CD4-positive, alpha-beta T cell treated with Interleukin-15 for 4 hours (primary cell): ENCODE data around the gene FOCAD.

Experiments
- DNase-seq: peaks from one replicate; pipeline ENCODE4 v3.0.0-alpha.2; 2020; ENCODE audit warnings: low spot score

The FOCAD gene

DNA sequence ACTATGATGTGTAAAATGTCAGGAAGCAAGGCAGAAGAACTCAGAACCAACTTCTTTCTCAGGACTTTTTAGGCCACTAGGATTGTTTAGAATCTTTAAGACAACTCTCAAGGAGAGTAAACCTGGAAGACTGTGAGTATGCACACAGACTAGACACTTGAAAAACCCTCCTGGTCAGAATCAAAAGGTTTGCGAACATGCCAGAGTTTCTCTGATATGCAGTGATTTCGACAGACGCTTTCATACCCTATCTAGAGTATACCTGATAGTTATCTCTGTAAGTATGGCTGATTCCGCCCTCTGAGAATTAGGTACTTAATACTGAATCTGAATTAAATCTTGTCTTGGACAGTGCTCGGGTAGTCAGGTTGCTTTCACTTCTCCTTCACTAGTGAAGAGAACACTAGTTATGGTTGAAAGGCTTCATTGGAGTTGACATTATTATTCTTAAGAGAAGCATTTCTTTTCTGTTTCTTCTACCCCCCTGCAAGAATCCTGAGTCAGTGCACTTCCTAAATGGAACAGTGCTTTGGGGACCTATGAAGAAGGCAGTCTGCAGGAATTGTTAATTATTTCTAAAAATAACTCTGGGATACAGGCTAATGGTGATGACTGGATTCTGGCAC lies 189.3 kb downstream of the FOCAD start:
- DNase-seq = no peak

DNA sequence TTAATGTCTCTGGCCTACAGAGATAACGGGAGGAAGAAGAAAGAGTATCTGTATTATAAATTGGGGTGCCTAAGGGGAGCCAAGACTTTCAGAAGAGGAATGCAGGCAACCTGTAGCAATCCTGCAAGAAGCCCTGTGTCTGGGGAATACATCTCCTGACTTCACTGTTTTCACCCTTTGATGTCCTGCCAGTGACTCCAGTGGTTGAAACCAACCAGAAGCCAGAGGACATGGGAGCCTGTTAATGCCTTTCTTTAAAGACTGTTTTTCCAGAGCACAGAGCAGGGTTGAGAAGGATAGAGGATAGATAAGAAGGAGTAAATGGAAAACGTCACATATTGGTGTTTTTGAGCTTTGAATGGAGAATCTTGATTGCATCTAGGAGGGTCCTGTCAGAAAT lies 196.2 kb downstream of the FOCAD start:
- DNase-seq = no peak

GRCh38 chr9:20880675-20881074 lies 196.6 kb downstream of the FOCAD start:
- no peak for DNase-seq

DNA sequence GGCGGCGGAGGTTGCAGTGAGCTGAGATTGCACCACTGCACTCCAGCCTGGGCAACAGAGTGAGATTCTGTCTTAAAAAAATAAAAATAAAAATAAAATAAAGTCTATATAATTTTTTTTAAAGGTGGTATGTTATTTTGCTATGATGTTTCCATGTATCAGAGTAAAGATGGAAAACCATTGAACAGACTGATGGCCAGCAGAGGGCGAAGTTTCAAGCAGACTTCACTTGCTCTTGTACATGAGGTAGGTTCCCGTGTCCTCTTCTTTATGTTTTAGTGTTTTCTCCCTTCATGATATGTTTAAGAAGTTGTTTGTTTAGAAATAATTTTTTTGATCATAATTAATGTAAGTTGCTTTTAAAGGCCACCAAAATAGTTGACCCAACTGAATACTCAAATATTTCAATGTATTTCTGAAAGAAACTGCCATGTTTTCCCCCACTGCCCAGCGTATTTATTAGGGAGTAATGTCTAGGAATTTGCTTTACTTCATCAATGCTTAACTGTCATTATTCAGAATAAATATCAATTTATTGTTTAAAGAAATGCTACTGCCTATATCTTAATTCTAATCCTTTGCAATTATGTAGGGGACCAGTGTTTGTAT lies 201.0 kb downstream of the FOCAD start:
- peak; percentile 42 for DNase-seq

DNA sequence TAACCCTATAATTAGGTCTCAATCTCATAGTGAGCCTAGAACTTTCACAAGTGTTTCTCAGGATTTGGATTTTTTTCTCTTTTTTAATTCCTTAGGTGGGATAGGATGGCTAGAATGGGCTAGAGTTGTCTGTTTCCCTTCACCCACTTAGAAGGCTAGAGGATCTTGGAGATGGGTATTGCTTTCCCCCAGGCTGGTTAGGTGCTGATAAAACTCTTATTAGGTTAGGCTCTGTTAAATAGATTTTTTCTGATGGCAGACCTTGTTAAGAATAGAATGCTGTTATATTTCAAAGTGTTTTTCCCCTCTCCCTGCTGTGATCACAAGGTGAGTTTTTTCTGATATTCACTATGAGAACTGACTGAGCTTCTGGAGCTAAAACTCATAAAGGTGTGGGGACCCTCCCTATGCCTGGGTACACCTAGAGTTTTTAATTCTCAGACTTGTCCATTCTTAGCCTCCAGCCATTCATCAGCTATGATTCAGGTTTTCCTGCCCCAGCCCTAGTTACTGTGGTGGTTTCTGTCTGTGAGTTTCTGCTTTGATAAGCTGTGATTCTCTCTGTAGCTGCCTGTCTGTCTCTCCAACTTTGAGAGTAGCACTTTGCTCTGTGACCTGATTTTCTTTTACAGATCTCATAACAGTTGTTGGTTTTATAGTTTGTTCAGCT lies 215.0 kb downstream of the FOCAD start:
- no peak for DNase-seq

GRCh38 chr9:20903212-20903611 lies 219.2 kb downstream of the FOCAD start:
- DNase-seq = no peak

GRCh38 chr9:20904995-20905394 lies 220.9 kb downstream of the FOCAD start:
- no peak for DNase-seq

DNA sequence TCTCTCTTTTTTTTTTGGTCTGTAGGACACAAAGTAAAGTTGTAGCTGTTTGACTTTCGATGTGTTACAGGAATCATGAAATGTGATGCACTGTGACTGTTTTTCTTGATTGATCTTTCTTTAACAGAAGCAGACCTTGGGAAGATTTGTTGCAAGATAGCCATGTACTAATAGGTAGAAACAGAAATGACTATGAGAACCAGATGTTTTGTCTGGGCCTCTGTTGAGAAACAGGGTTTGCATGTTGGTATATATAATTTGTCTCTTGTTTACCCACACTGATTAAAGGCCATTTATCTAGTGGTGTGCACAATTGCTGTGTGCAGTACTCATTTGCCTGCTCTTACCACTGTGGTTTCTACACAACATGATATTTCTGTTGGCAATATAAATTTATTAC lies 222.3 kb downstream of the FOCAD start:
- no peak for DNase-seq

DNA sequence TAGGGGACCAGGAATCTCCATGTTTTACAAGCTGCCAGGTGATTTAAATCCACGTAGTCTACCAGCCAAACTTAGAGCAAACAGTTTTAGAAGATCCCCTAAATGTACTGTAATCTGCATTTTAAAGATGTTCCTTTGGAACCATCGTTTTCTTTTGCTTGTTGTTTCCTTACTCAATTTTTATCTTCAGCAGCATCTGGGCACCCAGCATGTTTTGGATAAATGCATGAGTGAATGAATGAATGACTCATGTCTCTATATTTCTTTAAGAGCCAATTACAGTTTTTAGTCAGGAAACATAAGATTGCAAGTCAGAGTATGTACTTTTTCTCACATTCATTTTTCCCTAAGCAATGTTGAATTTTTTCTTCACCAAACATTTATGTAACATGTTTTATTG lies 224.4 kb downstream of the FOCAD start:
- no peak for DNase-seq

DNA sequence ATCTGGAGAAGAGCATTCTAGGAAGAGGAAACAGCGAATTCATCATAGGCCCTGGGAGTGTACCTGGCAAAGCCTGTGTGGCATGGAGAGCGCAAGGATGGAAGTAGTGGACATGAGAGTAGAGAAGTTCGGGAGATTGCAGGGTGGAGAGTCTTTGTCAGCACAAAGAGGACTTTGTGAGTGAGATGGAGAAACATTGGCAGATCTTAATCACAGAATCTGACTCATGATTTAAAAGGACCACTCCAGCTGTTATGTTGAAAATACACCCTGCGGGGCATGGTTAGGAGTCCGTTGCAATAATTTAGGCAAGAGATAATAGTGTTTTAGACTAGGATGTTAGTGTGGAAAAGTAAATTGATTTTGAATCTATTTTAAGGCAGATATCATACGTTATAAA lies 230.5 kb downstream of the FOCAD start:
- no peak for DNase-seq

- no peak for DNase-seq
Measured at GRCh38 chr9:20921362-20921761, 237.3 kb downstream of the FOCAD start.

GRCh38 chr9:20925256-20926045 lies 241.4 kb downstream of the FOCAD start:
- DNase-seq = no peak

DNA sequence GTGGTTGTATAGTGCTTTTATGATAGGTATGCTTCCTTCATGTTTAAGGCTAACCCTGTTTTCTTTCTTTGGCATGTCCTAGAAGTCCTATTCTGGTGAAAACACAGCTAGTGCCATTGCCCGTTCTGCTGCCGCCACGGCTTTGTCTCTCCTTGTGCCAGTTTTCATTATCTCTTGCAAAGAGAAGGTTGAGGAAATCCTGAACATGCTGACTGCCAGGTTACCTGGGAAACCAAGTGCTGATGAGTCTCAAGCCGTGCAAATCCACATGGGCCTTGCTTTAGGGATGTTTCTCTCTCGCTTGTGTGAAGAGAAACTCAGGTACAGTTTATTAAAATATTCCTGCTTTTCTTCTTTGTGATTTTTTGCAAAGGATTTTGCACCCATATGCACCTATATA lies 245.2 kb downstream of the FOCAD start:
- DNase-seq = no peak

DNA sequence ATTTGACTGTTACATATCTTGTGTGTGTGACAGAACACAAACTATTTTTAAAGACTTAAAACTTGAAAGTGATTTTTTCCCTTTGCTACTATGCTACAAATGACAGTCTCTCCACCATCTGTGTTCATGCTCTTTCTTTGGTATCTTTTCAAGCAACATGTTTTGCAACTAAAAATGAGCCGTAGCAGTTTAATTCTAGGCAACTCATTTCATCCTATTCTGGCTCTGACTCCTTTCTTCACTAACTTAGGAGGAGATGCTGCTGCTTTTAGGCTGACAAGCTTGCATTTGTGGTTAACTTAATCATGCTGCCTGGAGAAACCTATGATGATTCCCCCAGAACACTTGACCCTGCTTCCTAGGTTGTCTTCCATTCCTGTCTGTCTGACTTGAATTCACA lies 246.8 kb downstream of the FOCAD start:
- DNase-seq = no peak

- no peak for DNase-seq
Measured at GRCh38 chr9:20940447-20941173, 256.6 kb downstream of the FOCAD start.

DNA sequence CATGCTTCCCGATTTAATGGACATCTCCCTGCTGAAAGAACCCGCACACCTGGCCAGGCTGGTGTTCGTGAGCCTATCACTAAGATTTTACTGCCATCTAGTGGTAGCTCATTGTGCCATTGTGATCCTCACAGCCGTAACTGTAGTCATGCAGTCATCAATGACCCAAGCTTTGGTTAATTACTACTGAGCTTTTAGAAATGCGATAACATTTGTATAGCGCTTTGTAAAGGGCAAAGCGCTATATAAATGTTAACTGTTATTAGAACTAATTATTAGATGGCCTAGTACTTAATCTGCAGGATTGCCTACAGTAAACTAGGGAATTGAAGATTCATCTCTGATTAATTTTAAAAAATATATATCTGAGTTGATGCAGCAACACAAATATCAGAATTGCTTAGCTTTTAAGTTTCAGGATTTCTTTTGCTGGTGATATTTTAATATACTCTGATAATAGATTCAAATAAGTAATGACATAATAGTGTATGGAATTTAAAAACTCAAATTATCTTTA lies 257.2 kb downstream of the FOCAD start:
- DNase-seq = peak; percentile 76

- no peak for DNase-seq
Measured at GRCh38 chr9:20944507-20944906, 260.4 kb downstream of the FOCAD start.

DNA sequence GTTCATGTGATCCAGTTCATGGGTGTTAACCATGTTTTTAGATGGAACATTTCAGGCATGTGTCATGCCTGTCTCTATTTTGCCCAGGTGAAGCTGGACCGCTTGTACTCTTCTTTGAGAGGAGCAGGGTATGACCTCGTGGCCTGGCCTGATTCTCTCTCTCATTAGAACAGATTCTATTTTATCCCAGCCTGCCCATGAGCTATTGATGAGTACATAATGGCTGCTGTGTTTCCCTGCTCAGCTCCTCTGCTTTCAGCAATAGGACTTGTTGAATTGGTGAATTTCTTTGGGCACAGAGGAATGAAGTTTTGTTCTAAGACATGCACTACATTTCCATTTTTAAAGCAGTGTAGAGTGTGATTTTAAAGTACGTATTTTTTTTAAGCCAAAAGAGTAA lies 261.2 kb downstream of the FOCAD start:
- no peak for DNase-seq

DNA sequence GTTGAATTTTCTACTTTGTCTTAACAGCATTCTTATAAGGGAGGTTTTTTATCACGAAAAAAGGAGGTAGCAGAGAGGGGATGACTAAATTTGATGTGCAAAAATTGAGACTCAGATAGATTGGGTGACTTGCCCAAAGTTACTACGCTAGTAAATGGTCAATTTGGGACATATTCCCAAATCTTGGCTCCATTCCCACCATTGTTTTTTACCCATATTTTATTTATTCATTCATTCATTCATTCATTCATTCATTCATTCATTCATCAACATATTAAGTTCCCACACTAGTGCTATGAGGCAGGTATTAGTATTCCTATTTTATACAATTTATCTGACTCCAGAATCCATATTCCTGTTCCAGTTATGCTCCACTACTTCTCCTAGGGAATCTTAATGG lies 261.8 kb downstream of the FOCAD start:
- DNase-seq = no peak

DNA sequence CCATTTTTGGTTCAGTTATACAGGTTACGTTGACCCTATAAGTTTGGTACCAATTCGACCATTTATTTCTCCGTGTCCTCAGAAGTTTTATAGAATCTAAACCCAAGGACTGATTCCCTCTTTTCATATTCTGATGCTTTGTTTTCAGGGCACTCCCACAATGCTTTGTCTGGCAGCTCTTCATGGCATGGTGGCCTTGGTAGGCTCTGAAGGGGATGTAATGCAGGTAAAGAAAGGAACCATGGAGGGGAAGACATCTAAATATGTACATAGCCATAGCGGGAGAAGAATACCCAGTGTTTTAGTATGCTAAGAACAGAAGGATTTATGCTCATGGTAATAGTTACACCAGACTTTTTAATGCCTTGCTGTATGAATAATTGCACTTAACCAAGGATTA lies 264.6 kb downstream of the FOCAD start:
- no peak for DNase-seq

- DNase-seq = no peak
Measured at GRCh38 chr9:20950707-20951106, 266.6 kb downstream of the FOCAD start.
